GM10248 (cell line): ENCODE results near the gene PRR23B.
"Not testable (repeated sequence)": the region's sequence is repeated elsewhere in the genome, so short reads cannot be mapped to it uniquely, and the experiment has no call there.

Source experiments
- CTCF ChIA-PET: fragments of 300-600 bp; sonication (Branson Sonifier 250); formaldehyde crosslinking; extraction: SDS; loops from one replicate; lab custom pipeline; 2021; ENCODE audit warnings: antibody characterized with exemption; lab: Yijun Ruan, JAX
- POLR2A ChIA-PET: fragments of 350-650 bp; sonication (Branson Sonifier 250); formaldehyde crosslinking; extraction: SDS; loops from one replicate; lab custom pipeline; 2020; ENCODE audit warnings: antibody characterized with exemption; lab: Yijun Ruan, JAX
- DNase-seq: peaks from one replicate; pipeline ENCODE4 v3.0.0; 2012; ENCODE audit errors: extremely low spot score
- CTCF ChIP-seq: IDR thresholded peaks from 2 replicates; pipeline ENCODE4 v1.5.1; 2012; ENCODE audit warnings: mild to moderate bottlenecking, low read depth; ENCODE audit errors: extremely low read depth, missing control alignments, control extremely low read depth

Gene PRR23B

GRCh38 chr3:139032326-139033002, 11.7 kb upstream of the PRR23B start:
- no peak for TF ChIP-seq CTCF
- POLR2A ChIA-PET, result no interaction called here
- CTCF ChIA-PET, result interaction anchor here (0.9 to 2.2 kb wide), 3 partner anchors 16 to 20 kb away, joined by 3 to 8 read pairs (median 3); no protein-coding TSS in a partner anchor
- DNase-seq, result no peak

DNA sequence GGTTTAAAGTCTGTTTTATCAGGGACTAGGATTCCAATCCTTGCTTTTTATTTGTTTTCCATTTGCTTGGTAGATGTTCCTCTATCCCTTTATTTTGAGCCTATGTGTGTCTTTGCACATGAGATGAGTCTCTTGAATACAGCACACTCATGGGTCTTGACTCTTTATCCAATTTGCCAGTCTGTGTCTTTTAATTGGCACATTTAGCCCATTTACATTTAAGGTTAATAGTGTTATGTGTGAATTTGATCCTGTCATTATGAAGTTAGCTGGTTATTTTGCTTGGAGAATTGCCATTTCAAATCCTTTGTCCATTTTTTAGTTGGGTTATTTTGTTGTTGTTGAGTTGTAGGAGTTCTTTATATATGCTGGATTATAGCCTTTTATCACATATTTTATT, 9.8 kb upstream of the PRR23B start:
- POLR2A ChIA-PET, DNase-seq: not testable (repeated sequence)
- CTCF ChIA-PET, result interaction anchor here (2.2 kb wide), 1 partner anchor 16 kb away, joined by 8 read pairs; no protein-coding TSS in a partner anchor

GRCh38 chr3:139024968-139025367, 4.2 kb upstream of the PRR23B start:
- DNase-seq, result no peak
- CTCF ChIA-PET, result no interaction called here
- no peak for TF ChIP-seq CTCF
- POLR2A ChIA-PET, result no interaction called here

DNA sequence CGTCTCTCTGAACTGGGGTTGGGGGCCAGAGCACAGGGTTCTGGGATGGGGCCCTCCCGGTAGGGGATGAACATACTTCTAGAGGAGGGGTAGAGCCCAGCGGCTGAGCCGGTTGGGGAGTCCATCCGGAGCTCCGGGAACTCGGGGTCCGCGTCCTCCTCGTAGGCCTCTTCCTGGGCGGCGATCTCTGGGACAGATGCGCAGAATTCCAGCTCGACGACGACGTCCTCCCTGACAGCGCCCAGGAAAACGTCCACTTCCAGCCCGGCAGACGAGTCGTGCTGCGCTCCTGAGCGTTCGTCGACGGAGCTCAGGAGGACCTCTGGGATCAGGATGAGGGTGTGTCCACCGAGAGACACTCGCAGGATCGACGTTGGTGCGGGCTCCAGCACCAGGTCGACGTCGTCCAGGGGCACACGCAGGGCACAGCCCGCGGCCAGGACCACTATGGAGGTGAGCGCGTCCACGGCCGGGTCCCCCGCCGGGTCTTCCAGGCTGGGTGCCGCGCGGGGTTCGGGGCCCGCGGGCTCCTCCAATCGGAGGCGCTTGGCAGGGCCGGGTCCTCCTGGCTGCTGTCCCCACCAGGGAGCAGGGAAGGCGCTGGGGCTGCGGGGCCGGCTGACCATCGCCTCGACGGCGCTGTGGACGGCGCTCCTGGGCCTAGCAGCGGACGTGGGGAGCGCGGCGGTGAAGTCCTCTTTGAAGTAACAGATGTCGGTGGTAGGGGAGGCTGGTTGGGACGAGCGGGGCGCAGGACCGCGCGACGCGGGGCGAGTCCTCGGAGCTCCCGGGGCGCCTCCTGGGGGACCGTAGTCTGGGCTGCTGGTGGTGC, 474 bp downstream of the PRR23B start:
- POLR2A ChIA-PET, result no interaction called here
- CTCF ChIA-PET, result no interaction called here
- DNase-seq, result no peak

GRCh38 chr3:139016430-139017048, 4.2 kb downstream of the PRR23B start:
- no peak for TF ChIP-seq CTCF
- DNase-seq, result no peak
- CTCF ChIA-PET, result interaction anchor here (1.5 kb wide), 1 partner anchor 10 kb away, joined by 3 read pairs; no protein-coding TSS in a partner anchor
- POLR2A ChIA-PET, result no interaction called here

More for the DNA sequence above, 474 bp downstream of the PRR23B start:
- no peak for TF ChIP-seq CTCF

DNA sequence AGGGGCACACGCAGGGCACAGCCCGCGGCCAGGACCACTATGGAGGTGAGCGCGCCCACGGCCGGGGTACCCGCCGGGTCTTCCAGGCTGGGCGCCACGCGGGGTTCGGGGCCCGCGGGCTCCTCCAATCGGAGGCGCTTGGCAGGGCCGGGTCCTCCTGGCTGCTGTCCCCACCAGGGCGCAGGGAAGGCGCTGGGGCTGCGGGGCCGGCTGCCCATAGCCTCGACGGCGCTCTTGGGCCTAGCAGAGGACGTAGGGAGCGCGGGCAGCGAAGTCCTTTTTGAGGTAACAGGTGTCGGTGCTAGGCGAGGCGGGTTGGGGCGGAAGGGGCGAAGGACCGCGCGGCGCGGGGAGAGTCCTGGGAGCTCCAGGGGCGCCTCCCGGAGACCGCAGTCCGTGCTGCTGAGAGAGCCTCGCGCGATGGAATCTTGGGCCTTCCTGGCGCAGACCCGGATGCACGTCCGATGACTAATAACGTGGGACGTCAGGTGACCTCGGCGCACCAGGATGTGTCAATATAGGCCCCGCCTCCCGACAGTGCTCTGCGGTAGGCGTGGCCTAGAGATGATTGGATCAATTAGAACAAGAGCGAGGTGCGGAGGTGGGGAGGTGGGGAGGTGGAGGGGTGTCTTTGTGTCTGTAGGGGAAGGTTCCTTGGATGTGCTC, 14.5 kb downstream of the PRR23B start, which contains the start of gene PRR23A:
TSS of gene PRR23A (minus strand) at position 218 of the 666 bp plus-strand sequence. CDS start at position 218, 0 bp downstream.
- DNase-seq, result no peak
- CTCF ChIA-PET, result interaction anchor here (1.1 kb wide), 1 partner anchor 11 kb away, joined by 3 read pairs; no protein-coding TSS in a partner anchor
- POLR2A ChIA-PET, result no interaction called here
- no peak for TF ChIP-seq CTCF
